ENCODE measurements around the gene LAG3. TPM values are rescaled to one million over a fixed set of nuclear protein-coding genes. Genes with fewer than 3 reads are reported as not detected.

Gene LAG3
- total and polyA plus RNA-seq, 10 of the 15 experiments (the other 5 are each of a cell fraction or from before 2014, with no cell fraction given), result 0.52 to 4.2 (median 1.0) TPM; not detected in 1

DNA sequence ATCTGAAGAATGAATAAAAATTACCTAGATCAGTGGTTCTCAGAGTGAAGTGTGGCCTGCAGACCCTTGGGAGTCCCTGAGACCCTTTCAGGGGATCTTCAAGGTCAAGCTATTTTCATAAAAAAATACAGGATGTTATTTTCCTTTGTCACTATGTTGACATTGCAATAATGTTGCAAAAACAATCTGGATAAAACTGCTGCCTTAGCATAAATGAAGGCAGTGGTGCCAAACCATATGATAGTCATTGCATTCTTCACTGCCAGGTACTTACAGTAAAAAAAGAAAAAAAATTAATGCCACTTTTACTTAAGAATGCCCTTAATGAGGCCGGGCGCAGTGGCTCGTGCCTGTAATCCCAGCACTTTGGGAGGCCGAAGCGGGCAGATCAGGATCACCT, 15.0 kb downstream of the LAG3 start (continued):
- TF ChIP-seq, protein P1, sequence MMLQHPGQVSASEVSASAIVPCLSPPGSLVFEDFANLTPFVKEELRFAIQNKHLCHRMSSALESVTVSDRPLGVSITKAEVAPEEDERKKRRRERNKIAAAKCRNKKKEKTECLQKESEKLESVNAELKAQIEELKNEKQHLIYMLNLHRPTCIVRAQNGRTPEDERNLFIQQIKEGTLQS (IDR thresholded peaks at IDR 0.05; ENCODE audit: borderline replicate concordance, extremely low read depth, low read depth, low read length), result no peak
- TF ChIP-seq POLR2AphosphoS5 (IDR thresholded peaks at IDR 0.05; ENCODE audit: low read length), result no peak

- Histone ChIP-seq H3K27me3 (replicated peaks in 1 of 2; ENCODE audit: control insufficient read depth in 2 of 2, insufficient read depth in 2 of 2, low read length in 1 of 2) (no peaks in the 10 kb centered on the region), H3K27ac (ENCODE audit: control insufficient read depth, insufficient read depth) (no peak within 1 kb of the TSS), H4K20me1 (ENCODE audit: control insufficient read depth, insufficient read depth) (no peaks in the 10 kb centered on the region), H3K79me2 (ENCODE audit: control insufficient read depth, insufficient read depth, low read length) (no peaks in the 10 kb centered on the region), H3K9me3 (replicated peaks; ENCODE audit: control insufficient read depth, insufficient read depth, low read length) (no peaks in the 10 kb centered on the region), H3K9ac (ENCODE audit: control insufficient read depth, insufficient read depth, low read length) (no peak within 1 kb of the TSS), H2AFZ (ENCODE audit: control insufficient read depth, low read depth, low read length) (no peak within 1 kb of the TSS; the same call in 1 of the 2 replicates), H3K36me3 (ENCODE audit: control insufficient read depth in 2 of 2, insufficient read depth in 2 of 2, low read length in 1 of 2) (no peaks in the 10 kb centered on the region), H3K4me3 (no peak within 1 kb of the TSS), H3K4me1 (ENCODE audit: control insufficient read depth, insufficient read depth, low read length) (peaks cover 18% of the 10 kb centered on the region), H3K4me2 (ENCODE audit: control insufficient read depth, insufficient read depth) (no peak within 1 kb of the TSS)
- no peak for DNase-seq (ENCODE audit: low read depth, low spot score)
- ChIA-PET POLR2A (interaction anchor here (0.5 to 1.3 kb wide), 2 partner anchors 23 to 103 kb away, joined by 5 to 7 read pairs; partner anchors contain the start of gene PTMS), SMC1A (ENCODE audit: uncharacterized antibody, unreplicated experiment) (interaction anchor here (0.6 to 2.1 kb wide), 4 partner anchors 10 to 347 kb away, joined by 3 to 7 read pairs (median 5); partner anchors contain the start of gene MLF2), CTCF (interaction anchor here (1.1 to 1.5 kb wide), 4 partner anchors 9 to 35 kb away, joined by 3 to 5 read pairs (median 4); partner anchors contain the start of gene PTMS), RAD21 (ENCODE audit: unreplicated experiment) (no interaction called here)
- no TSS peak for BruUV-seq (replicated peaks)
- no peak for ATAC-seq
- WGBS (ENCODE audit: insufficient coverage, insufficient replicate concordance, low lambda C conversion rate, missing lambda C conversion rate), result 35% methylated on average over 18 of the region's 18 CpGs
- TF ChIP-seq SREBF2 (IDR thresholded peaks at IDR 0.05; ENCODE audit: low read length) (no peak), RFX5 (IDR thresholded peaks at IDR 0.05; ENCODE audit: low read depth, low read length) (no peak), ZZZ3 (IDR thresholded peaks at IDR 0.05; ENCODE audit: control insufficient read depth, insufficient read length, low read depth) (no peak), ZNF592 (IDR thresholded peaks at IDR 0.05) (no peak), BACH1 (IDR thresholded peaks at IDR 0.05; ENCODE audit: borderline replicate concordance) (no peak), CEBPB (IDR thresholded peaks at IDR 0.05; ENCODE audit: borderline replicate concordance in 1 of 2, low read depth in 2 of 2, low read length in 2 of 2) (no peak), NKRF (conservative IDR thresholded peaks at IDR 0.05) (no peak), FOXK2 (IDR thresholded peaks at IDR 0.05) (no peak)
- intact Hi-C loops (cut with micrococcal nuclease; ENCODE audit: unreplicated experiment), result no loop called here
- in situ Hi-C loops (cut with MboI), result no loop called here
- no peak for FAIRE-seq
Observed at GRCh38 chr12:6788972-6789924, 16.9 kb downstream of the LAG3 start, which contains the start of gene CD4. CD4 (plus strand) TSS chr12:6789528; CDS start chr12:6800139, 10,611 bp downstream.

Data from GM12878 (cell line).